Vagina (tissue), 2 donors: ENCODE data around the gene CFD.

Experiments
- POLR2AphosphoS5 ChIP-seq, 2 donors: sonication (generic); formaldehyde crosslinking; IDR thresholded peaks; one replicate each; pipeline ENCODE4 v1.9.0; 2017; ENCODE audit warnings: antibody characterized with exemption in 2 of 2, mild to moderate bottlenecking in 2 of 2, low read depth in 1 of 2; ENCODE audit not compliant: insufficient read depth in 1 of 2
- TF ChIP-seq, protein P1 (sequence below), 3 experiments: fragments of 450-650 bp in 2 of 3; fragments of 200-600 bp in 1 of 3; sonication (generic) in 1 of 3; IDR thresholded peaks; one replicate each; pipeline ENCODE4 v1.5.1; 2017 to 2019; ENCODE audit warnings: antibody characterized with exemption in 3 of 3, mild to moderate bottlenecking in 2 of 3, moderate library complexity in 2 of 3

DNA sequence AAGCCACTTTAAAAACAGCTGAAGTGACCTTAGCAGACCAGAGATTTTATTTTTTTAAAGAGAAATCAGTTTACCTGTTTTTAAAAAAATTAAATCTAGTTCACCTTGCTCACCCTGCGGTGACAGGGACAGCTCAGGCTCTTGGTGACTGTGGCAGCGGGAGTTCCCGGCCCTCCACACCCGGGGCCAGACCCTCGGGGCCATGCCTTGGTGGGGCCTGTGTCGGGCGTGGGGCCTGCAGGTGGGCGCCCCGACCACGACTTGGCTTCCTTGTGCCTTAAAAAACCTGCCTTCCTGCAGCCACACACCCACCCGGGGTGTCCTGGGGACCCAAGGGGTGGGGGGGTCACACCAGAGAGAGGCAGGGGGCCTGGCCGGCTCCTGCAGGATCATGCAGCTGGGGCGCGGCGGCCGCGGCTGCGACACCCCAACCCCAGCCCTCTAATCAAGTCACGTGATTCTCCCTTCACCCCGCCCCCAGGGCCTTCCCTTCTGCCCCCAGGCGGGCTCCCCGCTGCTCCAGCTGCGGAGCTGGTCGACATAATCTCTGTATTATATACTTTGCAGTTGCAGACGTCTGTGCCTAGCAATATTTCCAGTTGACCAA is 48.5 kb upstream of the CFD start:
- TF ChIP-seq, protein P1, sequence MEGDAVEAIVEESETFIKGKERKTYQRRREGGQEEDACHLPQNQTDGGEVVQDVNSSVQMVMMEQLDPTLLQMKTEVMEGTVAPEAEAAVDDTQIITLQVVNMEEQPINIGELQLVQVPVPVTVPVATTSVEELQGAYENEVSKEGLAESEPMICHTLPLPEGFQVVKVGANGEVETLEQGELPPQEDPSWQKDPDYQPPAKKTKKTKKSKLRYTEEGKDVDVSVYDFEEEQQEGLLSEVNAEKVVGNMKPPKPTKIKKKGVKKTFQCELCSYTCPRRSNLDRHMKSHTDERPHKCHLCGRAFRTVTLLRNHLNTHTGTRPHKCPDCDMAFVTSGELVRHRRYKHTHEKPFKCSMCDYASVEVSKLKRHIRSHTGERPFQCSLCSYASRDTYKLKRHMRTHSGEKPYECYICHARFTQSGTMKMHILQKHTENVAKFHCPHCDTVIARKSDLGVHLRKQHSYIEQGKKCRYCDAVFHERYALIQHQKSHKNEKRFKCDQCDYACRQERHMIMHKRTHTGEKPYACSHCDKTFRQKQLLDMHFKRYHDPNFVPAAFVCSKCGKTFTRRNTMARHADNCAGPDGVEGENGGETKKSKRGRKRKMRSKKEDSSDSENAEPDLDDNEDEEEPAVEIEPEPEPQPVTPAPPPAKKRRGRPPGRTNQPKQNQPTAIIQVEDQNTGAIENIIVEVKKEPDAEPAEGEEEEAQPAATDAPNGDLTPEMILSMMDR (IDR thresholded peaks at IDR 0.05): no peak
- TF ChIP-seq POLR2AphosphoS5 (IDR thresholded peaks at IDR 0.05; ENCODE audit: insufficient read depth in 1 of 2, low read depth in 1 of 2): no peak
